Upper lobe of left lung (tissue), 4 donors: ENCODE measurements around the gene LRP1.

Source experiments
- CTCF ChIP-seq, 6 experiments: fragments of 450-650 bp in 4 of 6; fragments of 200-600 bp in 2 of 6; sonication (generic) in 2 of 6; IDR thresholded peaks; one replicate each; pipeline ENCODE4 v1.5.1; 2016 to 2019; ENCODE audit warnings: antibody characterized with exemption in 6 of 6
- EP300 ChIP-seq, 4 donors: sonication (generic); formaldehyde crosslinking; IDR thresholded peaks; one replicate each; pipeline ENCODE4 v1.5.1; 2017; ENCODE audit warnings: antibody characterized with exemption in 4 of 4, control low read depth in 2 of 4
- POLR2A ChIP-seq, 4 donors: fragments of 450-650 bp; IDR thresholded peaks; one replicate each; pipeline ENCODE4 v1.5.1; 2016 to 2017; ENCODE audit warnings: antibody characterized with exemption in 4 of 4, mild to moderate bottlenecking in 2 of 4
- POLR2AphosphoS5 ChIP-seq, 2 donors: sonication (generic); formaldehyde crosslinking; IDR thresholded peaks; one replicate each; pipeline ENCODE4 v1.5.1; 2017; ENCODE audit warnings: antibody characterized with exemption in 2 of 2

- TF ChIP-seq CTCF (IDR thresholded peaks at IDR 0.05) (no peak), POLR2A (IDR thresholded peaks at IDR 0.05) (no peak), EP300 (IDR thresholded peaks at IDR 0.05) (no peak), POLR2AphosphoS5 (IDR thresholded peaks at IDR 0.05) (no peak)
Measured at GRCh38 chr12:57156701-57157403, 28.6 kb downstream of the LRP1 start.
